Measurements from ENCODE around the gene EZR.

Gene EZR

GRCh38 chr6:158773581-158774449, 45.4 kb downstream of the EZR start:
- DNase-seq: no peak

GRCh38 chr6:158772851-158773371, 46.3 kb downstream of the EZR start:
- no peak for DNase-seq

DNA sequence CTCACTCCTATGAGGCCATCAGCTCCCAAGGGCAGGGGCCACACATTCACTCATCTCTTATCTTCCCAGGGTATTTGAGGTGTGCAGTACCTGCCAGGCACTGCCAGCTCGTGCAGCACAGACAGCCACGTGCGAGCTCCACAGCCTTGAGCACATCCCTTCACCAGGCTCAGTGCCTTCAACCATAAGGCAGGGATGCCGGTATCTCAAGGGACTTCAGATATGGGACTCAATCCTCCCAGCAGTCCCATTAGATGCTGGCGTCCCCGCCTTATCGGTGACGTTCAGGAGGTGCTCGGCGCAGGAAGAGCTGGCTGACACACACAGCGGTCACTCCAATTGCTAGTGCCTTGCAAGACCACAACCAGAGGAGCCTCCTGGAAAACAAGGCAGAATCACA, 47.0 kb downstream of the EZR start:
- no peak for DNase-seq

- no peak for DNase-seq
Observed at GRCh38 chr6:158771399-158772152, 47.6 kb downstream of the EZR start.

- DNase-seq: no peak
Observed at GRCh38 chr6:158770533-158771330, 48.4 kb downstream of the EZR start.

DNA sequence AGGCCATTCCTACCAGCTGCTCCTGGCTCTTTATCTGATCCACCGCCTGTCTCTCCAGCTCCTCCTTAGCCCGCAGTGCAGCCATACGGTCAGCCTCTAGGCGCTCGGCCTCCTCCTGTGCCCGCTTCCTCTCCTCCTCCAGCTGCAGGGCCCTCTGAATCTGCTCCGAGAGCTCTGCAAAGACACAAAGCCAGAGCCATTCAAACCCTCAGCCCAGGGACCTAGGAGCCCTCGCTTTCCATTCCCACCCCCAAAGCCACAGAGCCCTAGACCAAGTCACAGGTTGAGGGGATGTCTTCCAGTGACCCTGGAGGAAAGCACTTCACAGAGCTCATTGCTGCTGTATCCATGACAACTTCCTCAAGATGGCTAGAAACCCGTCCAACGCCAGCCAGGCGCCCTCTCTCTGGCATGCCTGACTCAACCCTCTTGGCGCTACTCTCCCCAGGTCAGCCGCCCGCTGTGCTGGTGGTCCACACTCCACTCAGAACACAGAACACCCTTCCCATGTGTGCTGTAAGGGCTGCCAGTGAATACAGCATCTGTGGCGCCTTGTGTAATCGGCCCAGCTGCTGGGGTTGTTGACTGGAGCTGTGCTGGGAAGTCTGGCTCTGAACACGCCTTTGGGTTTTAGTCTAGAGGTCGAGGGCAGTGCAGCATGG, 49.3 kb downstream of the EZR start:
- DNase-seq: peak; percentile 21

GRCh38 chr6:158769234-158769770, 49.9 kb downstream of the EZR start:
- DNase-seq: no peak

DNA sequence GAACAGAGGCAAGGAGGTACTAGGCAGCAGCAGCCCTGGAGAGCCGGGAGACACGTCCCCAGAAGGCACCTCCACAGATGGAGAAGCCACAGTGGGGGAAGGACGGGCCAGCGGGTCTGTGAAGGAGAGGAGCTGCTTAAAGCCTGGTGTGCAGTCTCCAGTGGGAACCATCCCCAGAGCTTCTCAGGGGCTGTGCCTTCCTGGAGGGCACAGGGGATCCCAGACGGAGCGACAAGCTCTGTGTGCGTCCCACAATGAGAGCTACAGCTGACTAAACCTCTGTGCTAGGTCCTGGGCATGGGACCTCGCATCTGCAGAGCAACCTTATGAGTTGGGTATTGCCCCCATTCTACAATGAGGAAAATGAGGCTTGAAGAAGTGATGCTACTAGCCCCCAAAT, 50.7 kb downstream of the EZR start:
- DNase-seq: no peak

GRCh38 chr6:158767709-158768108, 51.5 kb downstream of the EZR start:
- DNase-seq: no peak

- no peak for DNase-seq
Observed at GRCh38 chr6:158766621-158767455, 52.3 kb downstream of the EZR start.

DNA sequence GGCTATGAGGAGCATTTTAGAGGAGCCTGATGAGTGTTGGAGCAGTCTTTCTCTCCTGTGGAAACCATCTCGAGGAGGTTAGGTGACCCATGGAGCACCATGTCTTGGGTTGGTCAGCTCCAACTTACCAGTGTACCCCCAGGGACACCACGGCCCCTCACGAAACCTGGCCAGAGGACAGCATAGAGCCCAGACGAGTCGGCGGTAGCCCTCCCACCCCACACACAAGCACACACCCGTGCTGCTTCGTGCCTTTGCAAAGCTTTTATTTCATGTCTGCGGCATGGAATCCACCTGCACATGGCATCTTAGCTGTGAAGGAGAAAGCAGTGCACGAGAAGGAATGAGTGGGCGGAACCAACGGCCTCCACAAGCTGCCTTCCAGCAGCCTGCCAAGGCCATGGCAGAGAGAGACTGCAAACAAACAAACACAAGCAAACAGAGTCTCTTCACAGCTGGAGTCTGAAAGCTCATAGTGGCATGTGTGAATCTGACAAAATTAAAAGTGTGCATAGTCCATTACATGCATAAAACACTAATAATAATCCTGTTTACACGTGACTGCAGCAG, 53.6 kb downstream of the EZR start:
- no peak for DNase-seq

- no peak for DNase-seq
Observed at GRCh38 chr6:158764926-158765325, 54.2 kb downstream of the EZR start.

GRCh38 chr6:158764183-158764849, 54.9 kb downstream of the EZR start:
- DNase-seq: no peak

- no peak for DNase-seq
Observed at GRCh38 chr6:158763434-158764182, 55.6 kb downstream of the EZR start.

- DNase-seq: no peak
Observed at GRCh38 chr6:158762787-158763433, 56.3 kb downstream of the EZR start.

DNA sequence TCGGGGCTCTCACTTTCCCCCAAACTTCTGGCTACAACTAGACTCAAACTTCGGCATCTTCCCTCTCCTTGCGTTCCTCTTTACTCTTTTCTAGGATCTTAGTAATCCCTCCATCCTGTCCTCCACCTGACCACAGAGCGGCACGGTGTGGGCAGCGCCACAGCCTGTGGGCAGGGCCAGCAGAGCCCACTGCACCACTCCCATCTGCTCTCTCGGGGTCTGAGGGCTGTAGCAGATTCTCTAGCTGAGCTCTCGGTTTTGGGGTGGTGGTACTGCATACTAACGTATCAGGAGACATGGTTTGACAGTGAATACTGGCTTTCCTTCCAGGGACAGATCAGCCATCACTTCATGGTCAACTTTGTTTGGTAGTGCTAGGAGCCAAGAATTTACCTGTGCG, 57.4 kb downstream of the EZR start:
- no peak for DNase-seq

DNA sequence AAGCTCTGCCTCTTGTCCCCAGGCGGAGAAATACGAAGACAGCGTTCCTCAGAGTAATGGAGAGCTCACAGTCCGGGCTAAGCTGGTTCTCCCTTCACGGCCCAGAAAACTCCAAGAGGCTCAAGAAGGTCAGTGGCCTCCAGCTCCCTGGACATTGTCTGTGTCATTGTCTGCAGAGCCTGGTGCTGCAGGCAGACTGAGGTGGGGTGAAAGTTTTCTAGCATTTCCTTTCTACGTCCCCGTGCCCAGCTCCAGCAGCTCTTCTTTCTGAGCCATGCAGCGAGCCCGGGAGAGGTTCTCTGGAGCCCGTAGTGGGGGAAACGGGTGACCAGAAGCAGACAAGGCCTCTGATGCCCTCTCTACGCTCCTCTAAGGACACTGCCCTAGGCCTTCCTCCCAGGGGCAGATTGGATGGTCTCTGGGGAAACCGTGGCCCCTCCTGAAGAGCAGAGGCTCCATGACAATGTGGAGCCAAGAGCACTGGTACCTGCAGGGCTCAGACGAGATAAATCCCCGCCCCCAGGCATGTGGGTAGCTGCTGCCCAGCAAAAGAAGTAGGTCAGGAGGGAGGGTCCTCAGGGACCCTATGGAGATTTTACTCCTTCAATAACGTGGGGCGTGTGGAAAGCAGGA, 58.4 kb downstream of the EZR start:
- no peak for DNase-seq

- DNase-seq: no peak
Observed at GRCh38 chr6:158759966-158760617, 59.1 kb downstream of the EZR start.

All from NCI-H2227 treated with DMSO at 0.1 percent for 48 hours (cell line).